HT1080 (cell line): ENCODE data around the gene ACKR1. TPM values are rescaled to one million over a fixed set of nuclear protein-coding genes. Genes with fewer than 3 reads are reported as not detected.

ENCODE experiments used
- DNase-seq: peaks from one replicate; pipeline ENCODE4 v3.0.0-alpha.2; 2015; ENCODE audit warnings: low read depth
- total RNA-seq: library from RNA; depleted of rRNA; stranded (reverse); fragments of >200 nt; shearing (Covaris generic); gene quantifications from 2 replicates; pipeline ENCODE4 v1.2.3, GENCODE V29; 2014

Gene ACKR1
- total RNA-seq, 1 experiment from 2014 or later = not detected

DNA sequence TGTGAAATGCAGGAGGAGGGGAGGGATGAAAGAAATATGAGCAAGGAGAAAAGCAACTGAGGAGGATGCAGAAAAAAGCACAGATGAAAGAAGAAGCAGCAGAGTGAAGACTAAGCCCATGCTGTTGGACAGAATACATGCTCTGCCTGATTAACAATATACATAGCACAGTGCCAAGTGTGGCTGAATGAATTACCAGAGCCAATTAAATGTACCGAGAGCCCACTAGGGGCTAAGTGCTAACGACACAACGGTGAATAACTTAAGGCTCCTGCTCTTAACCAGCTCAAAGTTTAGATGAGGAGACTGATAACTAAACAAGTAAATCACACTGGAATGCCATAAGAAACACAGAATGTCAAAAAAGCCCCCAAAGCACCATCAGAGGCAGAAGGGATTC is 17.6 kb upstream of the ACKR1 start:
- no peak for DNase-seq

DNA sequence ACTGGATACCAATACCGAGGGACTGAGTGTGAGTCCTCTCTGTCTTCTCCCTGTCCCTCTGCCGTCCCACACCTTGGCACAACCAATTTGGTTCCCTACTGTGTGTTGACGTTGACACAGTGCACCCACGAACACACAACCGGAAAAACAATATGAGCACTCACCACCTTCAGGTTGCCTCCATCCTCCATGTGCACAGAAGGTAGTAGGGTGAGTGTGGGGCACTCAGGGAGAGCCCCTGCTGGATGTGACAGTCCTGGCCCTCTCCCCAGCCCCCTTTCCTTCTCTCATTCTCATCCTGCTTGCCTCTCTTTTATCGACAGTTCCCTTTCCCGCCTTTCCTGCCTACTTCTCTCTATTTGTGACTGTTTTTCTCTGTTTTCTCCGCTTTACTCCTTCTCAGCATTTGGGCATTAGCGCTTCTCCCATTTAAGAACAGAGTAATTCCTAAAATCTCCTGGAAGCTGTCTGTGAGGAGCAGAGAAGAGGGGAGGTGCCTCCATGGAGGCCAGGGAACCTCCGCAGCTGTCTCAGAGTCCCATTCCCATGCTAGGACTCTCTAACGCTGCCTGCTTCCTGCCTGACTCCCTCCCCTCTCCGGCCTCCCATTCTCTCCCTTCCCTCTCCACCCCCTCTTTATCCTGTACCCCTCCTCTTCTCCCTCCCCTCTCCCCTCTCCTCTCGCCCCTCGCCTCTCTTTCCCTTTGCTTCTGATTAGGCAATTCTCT is 16.9 kb upstream of the ACKR1 start:
- DNase-seq = no peak

DNA sequence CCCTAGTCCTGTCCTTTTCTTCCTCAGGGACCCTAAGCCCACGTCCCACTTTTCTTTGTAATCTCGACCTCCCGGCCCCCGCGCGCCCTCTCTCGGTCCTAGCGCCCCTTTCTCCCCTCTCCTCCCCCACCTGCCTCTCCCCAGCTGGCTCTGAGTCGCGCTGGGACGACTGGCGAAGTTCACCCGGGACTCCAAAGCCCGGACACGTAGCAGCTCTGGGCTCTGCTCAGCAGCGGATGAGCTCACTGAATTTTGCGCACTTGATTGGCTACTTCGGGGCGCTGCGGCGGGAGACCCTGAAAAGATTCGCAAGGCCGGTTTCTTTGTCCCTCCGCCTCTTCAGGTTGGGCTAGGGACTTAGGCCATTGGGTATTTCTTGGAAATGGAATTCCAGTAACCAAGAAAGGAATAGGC is 16.3 kb upstream of the ACKR1 start:
- DNase-seq = peak; percentile 47

DNA sequence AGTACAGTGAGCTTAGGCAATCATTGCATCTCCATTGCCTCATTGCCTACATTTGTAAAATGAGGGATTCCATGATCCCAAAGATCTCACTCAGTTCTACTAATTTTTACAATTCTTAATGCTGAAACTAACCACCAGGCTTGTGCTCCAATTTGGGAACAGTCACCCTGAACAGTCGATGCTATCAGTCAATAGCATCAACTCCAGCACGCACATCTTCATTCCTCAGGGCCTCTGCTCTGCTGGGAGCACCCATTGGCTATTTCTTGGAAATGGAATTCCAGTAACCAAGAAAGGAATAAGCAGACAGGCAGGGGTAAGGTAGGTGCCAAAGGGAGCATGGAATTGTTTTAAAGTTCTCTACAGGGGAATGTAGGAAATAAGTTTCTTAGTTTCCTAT is 14.2 kb upstream of the ACKR1 start:
- DNase-seq = no peak

DNA sequence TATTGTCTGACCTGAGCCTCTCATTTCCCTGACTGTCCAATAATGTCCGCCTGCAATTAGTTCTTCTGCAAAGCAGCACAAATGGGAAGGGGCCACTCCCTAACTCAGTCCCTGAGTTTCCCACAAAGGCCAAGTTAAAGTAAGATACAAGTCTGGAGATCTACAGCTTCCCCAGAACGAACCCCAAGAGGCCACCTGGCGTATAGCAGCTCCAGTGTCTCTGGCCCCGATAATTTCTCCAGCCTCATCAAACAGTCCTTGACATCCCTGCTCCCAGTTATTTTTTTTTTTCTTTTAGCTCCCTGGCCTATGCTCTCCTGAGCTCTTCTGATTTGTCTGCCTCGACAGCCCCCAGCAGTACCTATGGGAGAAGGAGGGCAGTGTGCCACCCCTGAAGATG is 8.1 kb upstream of the ACKR1 start:
- DNase-seq = no peak

DNA sequence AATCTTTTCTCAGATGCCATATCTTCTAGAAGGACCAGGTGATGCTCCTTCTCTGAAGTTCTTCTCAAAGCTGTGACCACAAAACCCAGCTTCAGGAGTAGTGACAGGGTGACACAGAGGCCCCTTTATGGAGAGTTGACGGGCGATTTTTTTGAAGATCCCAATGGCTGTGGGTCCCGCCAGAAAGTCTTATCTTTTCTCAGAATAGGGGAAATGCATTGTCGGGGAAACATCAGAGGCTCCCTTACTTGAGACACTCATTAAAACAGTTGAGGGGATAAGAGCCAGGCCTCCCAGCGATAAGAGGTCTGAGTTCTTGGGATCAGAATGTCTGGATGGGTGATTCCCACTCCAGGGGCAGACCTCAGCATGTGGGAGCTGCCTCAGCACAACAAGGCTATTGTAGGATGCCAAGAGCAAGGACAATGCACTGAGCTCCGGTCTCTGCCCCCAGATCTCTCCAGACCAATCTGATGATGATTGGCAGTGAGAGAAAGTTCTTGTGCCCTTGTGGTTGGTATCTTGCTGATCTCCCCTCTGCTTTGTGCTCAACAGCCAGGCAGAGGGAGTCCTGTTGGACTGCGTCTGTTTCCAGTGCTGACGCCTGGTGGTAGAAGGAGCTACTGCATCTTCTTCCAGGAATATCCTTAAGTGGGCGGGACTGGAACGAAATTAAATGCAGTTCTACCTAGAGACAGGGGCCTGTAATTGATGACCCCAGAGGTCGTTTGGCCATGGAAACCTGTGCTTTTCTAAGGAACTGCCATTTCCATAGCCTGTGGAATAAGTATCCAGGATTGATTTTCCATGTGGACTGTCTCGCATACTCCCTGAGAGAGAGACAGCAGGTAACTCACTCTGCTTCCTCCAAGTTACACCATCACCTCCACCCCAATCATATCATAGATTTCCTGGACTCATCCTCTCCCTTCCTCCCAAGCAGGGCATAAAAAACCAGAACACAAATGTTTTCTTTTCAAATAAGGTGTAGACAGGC is 6.8 kb upstream of the ACKR1 start:
- peak; percentile 57 for DNase-seq

DNA sequence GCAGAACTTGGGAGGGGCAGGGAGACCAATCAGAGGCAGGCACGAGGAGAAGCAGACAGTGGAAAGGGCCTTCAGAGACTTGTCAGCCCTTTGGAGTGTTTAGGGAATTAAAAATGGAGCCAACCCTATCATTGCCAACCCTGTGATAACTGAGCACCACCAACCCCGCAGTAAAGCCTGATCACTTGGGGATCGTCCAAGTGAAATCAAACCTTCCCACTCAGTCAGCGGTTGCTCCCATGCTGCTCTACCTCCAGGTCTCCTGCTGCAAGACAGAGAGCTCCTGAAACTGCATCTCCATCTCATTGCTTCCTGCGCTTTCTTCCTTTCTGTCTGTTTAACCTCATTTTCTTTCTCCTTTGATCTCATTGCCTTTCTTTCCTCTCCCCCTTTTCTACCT is 4.8 kb upstream of the ACKR1 start:
- DNase-seq = no peak

DNA sequence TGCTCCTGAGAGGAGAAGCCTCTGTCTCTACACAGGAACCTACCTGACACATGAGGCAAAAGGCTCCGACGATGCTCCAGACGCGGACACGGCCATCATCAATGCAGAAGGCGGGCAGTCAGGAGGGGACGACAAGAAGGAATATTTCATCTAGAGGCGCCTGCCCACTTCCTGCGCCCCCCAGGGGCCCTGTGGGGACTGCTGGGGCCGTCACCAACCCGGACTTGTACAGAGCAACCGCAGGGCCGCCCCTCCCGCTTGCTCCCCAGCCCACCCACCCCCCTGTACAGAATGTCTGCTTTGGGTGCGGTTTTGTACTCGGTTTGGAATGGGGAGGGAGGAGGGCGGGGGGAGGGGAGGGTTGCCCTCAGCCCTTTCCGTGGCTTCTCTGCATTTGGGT is 3.9 kb upstream of the ACKR1 start:
- no peak for DNase-seq

DNA sequence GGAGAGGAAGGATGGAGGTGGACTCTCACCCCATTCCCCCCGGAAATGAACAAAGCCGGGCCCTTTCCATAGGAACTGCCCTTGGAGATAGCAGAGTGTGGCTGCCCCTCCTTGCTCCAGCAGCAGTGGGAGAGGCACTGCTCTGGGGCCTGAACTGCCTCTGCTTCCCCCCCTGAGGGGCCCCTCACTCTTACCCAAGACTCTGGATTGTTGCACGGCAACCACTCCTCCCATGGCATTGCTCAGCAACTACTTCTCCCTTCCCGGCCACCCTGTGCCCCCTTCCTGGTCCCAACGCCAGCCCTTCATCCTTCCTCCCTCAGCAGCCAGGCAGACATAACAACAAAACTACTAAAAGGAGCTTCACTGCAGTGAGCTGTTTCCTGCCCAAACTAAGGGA is 3.0 kb upstream of the ACKR1 start:
- DNase-seq = no peak

DNA sequence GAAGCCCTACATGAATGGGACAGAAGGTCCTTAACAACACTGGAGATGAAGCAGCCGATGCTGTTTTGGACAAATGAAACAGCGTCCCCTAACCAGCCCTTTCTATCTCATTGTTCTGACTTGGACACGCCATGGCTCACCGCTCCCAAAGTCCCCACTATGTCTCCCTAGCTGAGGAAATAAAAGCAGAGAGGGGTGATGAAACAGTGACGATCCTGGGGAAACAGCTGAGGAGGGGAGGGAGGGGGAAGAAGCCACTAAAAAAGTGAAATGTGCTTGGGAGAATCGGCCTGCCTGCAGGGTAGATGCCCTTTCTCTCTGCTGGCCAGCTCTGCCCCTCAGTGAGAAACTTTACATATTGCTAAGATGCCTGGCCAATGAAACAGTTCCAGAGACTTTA is 1.1 kb upstream of the ACKR1 start:
- no peak for DNase-seq

DNA sequence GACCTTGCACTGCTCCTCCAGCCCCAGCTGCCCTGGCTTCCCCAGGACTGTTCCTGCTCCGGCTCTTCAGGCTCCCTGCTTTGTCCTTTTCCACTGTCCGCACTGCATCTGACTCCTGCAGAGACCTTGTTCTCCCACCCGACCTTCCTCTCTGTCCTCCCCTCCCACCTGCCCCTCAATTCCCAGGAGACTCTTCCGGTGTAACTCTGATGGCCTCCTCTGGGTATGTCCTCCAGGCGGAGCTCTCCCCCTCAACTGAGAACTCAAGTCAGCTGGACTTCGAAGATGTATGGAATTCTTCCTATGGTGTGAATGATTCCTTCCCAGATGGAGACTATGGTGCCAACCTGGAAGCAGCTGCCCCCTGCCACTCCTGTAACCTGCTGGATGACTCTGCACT is 550 bp downstream of the ACKR1 start:
- no peak for DNase-seq

DNA sequence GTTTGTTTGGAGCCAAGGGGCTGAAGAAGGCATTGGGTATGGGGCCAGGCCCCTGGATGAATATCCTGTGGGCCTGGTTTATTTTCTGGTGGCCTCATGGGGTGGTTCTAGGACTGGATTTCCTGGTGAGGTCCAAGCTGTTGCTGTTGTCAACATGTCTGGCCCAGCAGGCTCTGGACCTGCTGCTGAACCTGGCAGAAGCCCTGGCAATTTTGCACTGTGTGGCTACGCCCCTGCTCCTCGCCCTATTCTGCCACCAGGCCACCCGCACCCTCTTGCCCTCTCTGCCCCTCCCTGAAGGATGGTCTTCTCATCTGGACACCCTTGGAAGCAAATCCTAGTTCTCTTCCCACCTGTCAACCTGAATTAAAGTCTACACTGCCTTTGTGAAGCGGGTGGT is 1.4 kb downstream of the ACKR1 start:
- no peak for DNase-seq

DNA sequence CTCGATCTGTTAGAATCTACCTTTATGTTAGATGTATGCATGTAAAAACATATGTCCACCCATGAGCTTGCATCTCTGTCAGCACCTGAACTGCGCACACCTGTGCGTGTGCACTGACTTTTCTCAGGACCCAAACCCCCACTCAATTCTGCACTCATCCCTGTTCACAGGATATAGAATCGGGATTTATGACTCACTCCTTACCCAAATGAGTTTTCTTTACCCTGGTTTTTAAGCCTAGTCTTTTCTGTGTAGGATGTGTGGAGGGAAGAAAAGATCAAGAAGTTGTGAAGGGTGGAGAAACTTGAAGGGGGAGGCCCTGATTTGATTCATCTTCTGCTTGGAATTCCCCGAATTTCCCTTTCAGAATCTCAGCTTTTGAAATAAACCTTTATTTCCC is 2.4 kb downstream of the ACKR1 start:
- no peak for DNase-seq

DNA sequence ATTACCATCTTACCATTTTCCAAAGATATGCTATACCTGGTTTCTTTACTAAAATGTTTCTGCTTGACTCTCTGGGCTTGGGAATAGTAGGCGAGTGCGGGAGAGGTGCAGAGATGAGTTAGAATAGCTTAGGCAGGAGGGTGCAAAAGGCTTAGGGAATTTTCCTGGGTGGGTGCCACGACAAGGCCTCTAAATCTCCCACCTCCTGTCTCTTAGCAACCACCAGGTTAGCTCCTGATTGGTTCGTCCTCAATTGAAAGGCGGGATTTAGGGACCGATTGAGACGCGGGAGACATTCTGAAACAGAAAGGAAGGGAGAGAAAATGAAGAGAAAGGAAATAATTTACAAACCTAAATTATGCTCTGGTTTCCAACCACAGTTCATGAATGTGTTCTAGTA is 3.1 kb downstream of the ACKR1 start:
- no peak for DNase-seq

DNA sequence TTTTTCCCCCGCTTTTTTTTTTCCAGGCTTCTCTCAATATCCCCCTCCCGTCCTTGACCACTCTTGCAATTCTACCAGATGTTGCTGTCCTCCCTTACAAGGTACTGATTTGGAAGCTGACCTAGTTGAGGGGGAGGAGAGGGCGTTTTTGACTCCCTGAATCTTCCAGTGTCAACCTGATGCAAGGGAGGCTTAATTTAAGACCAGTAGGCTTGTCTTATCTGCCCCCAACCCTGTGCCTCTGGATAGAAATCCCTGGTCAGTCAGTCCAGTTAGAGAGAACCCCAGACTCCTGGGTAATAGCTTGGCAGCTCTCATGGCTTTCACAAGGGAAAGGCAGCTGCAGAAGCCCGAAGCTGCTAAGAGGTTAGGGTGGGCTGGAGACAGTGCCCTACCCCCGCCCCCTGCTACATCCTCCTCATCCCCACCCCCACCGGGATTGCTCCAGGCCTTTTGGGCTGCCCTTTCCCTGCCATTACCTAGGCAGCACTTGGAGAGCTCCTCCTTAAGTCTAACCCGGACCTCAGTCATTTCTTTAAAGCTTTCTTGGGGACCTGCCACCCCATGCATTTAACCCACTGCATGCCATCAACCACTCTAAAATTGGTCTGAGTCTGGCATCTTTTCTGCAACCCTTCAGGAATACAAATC is 3.6 kb downstream of the ACKR1 start:
- DNase-seq = no peak

DNA sequence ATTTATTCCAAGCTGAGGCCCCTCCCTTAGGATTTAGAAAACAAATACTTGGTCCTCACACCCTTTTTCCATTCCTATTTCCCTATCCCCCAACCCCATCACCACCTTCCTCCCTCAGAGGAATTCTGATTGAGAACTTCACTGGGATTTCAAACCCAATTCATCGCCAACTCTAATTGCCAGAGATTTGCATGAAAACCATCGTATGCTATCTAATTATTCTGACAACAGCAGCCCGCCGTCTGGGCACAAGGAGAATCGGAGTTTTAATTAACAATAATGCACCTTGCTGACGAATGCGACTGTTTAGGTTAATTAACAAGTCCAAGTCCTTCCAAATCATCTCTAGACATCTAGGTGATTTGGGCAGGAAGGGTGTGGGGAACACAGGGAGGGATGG is 4.4 kb downstream of the ACKR1 start:
- DNase-seq = no peak

DNA sequence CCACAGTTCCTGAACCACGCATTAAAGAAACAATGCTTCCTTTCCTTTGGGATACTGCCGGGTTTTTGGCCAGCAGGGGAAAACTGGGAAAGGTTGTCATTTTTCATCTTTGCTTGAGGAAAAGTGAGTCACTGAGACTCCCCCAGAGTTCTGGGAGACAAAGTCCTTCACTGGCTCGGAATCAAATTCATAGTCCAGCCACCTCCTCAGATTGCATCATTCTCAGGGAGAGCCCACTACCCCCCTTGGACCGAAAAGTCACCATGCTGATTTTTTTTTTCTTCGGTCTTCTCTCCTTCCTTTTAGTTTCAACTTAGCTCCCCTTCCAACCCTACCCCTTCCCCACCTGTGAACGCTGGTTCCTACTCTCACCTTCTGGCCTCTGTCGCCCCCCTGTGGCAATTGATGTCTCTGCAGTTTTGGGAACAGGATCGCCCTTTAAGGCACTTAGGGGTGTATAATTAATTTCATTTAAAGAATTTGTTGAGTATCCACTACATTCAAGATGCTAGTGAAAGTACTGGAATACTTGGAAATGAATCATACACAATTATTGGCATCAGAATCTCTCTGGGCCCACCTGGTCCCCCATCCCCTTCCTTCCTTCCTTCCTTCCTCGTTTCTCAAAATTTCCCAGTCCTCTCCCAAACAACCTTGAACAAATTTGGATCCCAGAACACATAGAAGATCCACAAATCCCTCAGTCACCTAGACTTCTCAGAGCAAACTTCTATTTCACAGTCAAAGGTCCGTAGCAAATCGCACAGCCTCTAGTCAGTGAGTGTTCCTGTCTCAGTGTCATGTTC is 6.9 kb downstream of the ACKR1 start:
- DNase-seq = peak; percentile 61

DNA sequence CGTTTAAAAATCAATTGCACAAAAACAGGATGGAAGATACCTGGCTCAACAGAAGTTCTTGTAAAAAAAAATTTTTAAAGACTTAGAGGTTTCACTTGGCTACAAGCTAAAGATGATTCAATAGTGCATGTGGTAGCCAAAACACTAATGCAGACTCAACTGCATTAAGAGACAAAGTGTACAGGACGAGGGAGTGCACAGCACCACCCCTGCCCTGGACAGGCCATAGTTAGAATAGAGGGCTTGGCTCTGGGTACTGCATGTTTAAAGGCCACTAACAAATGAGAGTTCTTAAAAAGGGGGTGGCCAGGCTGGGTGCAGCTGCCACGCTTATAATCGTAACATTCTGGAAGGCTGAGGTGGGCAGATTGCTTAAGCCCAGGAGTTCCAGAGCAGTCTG is 7.9 kb downstream of the ACKR1 start:
- DNase-seq = no peak

DNA sequence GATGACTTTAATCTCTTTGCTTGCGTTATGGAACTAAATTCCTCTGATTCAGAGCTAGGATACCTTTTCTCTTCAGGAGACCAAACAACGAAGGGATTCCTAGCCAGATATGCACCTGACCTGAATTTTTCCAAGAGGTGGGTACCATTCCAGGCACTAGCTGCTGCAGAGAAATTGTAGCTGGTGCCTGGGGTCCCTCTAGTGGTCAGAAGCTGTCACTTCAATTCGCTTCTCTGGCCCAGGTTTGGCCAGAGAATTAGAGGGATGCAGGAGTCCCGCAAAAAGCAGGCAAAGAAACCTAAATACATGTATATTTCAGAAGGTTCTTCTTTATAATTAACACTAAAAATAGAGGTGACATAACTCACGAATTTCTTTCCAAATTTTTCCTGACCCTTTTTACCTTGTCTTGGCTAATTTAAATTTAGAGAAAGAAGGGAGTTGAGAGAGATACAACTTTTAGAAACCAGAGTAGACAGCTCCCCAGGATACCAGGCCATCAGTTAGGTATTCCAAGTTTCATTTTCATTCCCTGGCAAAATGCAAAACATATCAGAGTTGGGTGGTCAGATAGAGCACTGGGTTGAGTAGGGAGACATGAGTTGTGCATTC is 9.6 kb downstream of the ACKR1 start:
- peak; percentile 30 for DNase-seq

DNA sequence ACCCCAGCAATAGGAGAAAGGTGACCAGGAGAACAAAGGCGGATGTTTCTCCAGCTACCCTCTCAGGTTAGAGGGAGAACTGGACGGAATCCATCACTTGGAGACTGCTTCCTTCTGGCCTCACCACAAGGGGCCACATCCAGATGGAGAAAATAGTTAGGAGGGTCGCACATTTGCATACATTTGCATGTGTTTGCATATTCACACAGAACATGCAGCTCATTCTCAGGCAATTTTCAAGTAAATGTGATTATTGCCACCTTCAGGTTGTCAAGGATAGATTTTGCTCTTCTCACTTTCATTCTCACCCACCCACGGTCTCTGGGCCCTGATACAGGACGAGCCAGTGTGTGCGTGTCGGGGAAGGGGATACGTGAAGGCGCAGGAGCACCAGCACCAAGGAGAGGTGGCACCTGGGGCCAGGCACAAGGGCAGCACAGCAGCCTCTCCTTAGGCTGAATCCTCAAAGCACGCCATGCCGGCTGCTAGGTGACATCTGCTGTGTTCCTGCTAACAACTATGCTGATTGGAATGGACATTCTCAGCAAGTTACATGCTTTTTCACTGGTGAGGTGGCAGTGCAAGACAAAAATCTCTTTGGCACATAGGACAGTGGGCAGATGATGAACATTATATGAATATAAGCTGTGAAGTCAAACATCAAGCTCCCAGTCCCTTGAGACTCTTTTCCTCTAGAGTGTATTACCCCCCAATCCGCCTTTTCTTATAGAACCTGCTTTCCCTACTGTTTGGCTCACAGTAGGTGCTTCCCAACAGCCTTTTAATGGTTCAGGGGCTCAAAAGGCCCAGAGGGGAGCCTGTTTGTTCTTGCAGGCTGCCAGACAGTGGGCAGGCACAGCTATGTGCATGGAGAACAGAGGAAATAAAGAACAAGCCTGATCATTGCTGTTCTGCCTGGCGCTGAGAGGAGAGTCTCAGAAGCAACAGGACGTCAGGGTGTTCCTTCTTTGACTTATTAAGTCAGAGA is 14.3 kb downstream of the ACKR1 start:
- no peak for DNase-seq
